Stimulated activated CD8-positive, alpha-beta memory T cell treated with anti-CD3 and anti-CD28 coated beads, Interleukin-7, amount 100 ng/mL, for 24 hours (primary cell): ENCODE results near the gene MBNL1.
"Not testable (repeated sequence)": the region's sequence is repeated elsewhere in the genome, so short reads cannot be mapped to it uniquely, and the experiment has no call there.

Experiments used
- DNase-seq: peaks from one replicate; pipeline ENCODE4 v3.0.0-alpha.2; 2020; ENCODE audit warnings: low read depth

The MBNL1 gene

DNA sequence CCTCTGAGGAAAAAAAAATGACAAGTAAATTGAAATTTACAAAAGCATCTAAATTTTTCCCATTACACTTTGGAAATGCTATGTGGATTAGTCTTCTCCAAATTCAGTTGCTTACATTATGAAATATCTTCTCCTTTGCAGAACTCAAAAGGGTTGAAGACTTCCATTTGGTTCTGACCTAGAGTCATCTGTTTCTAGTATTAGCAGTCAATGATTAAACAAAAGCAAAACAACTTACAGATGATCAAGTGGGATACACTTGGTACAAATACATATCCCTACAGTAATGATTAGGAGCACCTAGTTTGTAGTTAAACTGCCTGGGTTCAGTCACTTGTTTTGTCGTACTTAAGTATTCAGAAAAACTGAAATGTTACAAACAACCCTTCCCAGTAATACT lies 136.2 kb downstream of the MBNL1 start:
- no peak for DNase-seq

DNA sequence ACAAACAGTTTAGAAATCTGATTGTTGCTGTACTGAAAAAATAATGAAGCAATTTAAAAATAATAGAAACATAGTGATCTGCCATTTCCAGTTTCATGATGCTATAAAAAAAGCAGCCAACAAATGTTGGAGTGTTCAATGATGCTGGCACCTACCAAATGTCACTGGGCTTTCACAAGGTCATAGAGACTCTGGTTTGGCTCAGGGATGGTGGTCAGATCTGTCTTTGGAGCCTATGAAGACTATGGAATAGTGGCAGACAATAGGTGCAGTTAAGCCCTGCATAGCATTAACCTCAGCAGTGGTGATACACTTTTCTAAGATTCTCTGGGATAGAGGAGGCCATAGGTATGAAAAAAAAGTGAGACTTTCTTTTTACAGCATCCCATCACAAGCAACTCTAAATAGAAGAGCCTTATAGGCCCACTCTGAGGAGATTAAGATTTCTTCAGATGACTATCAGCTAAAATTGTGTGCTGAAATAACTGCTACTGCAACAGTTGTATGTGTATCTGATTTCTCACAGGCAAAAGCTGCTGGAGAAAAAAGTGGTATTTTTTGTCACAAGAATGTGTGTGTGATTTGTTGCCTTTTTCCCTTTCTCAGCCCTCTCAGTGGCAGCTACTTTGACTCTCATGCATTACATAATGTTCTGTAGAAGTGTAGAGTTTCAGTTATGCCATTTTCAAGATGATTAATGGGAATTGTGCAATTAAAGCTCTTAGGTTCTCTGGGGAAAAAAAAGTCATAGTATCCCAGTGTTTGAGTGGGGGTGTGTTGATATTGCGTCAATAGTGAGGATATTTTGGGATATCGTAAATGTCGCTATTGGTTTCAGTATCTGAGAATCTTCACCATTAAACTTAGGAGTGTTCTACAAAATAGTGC lies 137.4 kb downstream of the MBNL1 start:
- DNase-seq, result no peak

DNA sequence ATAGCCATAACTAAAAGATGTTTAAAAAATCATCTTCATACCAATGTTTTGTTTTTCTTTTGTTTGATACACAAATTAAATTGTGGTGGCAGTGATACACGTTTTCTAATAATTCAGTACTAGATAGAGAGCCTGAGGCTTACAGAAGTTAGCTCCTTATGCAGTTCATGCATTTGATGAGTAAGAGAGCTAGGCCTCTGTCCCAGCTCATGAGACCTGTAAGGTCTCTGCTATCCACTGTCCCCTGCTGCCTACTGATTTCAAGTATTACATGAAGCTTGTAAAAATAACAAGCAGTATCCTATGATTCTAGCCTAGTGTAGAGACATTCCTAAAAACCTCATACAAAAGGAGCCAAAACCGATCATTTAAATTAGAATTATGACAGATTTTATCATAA lies 144.5 kb downstream of the MBNL1 start:
- no peak for DNase-seq

DNA sequence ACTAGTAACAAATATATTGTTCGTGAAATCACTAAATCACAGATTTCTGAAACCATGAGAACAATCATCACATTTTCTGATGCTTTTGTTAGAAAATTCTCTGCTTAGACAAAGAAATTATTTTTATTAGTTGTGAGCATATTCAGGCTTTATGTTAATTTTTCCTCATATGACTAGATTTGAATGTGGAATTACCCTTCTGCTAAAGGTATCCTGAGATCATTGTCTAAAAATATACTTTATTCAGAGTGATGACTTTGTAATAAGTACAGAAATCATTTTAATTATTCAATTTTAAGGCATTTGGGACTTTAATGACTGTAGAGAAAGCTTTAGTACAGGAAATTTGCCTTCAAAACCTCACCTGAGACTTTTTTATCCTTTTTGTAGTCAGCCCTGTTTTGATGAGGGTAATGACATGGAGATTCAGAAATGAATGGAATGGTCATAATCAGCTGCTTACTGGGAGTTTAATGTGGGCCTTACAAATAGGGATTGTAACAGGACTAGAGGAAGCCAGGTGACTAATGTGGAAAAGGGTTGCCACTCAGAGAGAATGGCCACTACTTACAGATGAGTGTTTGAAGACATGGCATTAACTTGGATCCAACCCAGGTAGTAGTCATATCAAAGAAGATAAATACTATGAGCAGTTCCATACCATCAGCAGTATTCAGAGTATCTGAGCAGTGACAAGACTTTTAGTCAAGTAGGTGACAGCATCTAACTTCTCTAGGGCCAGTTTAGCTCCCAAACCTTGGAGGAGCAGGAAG lies 148.3 kb downstream of the MBNL1 start:
- DNase-seq, result no peak

DNA sequence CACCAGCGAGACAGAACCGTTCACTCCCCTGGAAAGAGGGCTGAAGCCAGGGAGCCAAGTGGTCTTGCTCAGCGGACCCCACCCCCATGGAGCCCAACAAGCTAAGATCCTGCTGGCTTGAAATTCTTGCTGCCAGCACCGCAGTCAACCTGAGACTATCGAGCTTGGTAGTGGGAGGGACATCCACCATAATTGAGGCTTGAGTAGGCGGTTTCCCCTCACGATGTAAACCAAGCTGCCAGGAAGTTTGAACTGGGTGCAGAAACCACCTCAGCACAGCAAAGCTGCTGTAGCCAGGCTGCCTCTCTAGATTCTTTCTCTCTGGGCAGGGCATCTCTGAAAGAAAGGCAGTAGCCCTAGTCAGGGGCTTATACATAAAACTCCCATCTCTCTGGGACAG lies 151.0 kb downstream of the MBNL1 start:
- no peak for DNase-seq

DNA sequence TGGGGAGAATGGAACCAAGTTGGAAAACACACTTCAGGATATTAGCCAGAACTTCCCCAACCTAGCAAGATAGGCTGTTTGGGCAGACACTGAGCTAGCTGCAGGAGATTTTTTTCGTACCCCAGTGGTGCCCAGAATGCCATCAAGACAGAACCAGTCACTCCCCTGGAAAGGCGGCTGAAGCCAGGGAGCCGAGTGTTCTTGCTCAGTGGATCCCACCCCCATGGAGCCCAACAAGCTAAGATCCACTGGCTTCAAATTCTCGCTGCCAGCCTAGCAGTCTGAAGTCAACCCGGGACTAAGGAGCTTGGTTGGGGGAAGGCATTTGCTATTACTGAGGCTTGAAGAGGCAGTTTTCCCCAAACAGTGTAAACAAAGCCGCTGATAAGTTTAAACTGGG lies 152.4 kb downstream of the MBNL1 start:
- DNase-seq, result no peak

DNA sequence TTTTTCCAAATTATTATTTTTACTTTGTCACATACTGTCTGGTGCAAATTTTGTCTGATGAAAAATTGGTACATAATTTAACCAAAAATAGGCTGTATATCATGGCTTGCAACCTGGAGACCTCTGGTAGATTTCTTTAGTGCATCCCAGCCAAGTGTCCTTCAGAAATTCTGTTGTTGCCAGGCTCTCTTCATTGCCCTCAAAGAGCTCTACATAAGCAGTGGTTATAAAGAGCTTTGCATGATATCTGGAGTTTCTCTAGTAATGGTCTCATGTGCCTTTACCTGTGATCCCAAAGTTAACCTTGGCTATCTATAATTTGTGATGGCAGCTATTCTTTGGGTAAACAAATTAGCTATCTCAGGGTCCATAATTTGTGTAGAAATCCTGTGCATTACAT lies 157.7 kb downstream of the MBNL1 start:
- DNase-seq, result no peak

DNA sequence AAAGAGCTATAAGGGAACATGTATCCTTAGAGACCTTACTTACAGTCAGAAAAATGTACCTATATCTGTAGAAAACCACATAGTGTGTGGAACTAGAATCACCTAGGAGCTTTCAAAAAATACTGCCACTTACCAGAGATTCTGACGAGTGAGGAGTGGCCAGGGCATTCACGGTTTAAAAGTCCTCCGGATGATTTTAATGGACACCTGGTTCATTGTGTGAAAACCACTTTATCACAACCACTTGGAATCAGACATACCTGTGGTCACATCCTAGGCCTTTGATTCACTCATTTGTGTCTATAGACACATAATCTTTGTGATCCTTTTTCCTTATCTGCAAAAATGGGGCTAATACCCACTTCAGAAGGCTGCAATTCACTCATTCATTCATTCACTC lies 159.8 kb downstream of the MBNL1 start:
- DNase-seq, result no peak

DNA sequence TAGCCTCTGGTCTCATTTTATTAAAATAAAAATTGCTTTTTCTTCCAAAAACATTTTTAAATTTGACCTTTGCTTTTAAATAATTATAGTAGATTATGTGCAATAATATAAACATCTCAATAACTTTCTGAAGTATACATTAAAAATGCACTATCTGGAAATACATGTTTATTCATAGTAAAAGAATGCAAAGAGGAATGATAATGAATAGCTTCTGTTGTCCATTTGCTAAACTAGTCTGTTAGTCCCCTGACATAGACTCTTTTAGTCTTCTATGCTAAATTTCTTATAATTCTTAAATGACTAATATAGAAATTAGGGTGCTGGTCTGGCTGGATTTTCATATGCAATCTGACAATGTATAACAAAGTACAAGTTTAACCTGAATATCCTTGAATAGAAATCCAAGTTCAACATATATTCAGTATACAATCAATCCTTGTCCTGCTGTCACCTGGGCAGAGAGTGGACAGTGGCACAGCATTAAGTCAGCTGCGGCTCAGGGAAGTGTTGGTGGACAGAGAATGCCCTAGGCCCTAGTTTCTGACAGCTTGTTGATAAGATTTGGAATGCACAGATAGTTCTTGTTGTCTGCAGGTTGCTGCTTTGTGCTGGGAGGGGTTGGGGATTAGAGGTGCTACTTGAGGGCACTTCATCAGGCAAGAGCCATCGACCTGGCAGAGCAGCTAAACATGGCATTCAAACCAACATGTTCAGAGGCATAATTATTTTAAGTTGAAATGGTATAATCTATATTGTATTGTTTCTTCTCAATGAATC lies 161.7 kb downstream of the MBNL1 start:
- no peak for DNase-seq

DNA sequence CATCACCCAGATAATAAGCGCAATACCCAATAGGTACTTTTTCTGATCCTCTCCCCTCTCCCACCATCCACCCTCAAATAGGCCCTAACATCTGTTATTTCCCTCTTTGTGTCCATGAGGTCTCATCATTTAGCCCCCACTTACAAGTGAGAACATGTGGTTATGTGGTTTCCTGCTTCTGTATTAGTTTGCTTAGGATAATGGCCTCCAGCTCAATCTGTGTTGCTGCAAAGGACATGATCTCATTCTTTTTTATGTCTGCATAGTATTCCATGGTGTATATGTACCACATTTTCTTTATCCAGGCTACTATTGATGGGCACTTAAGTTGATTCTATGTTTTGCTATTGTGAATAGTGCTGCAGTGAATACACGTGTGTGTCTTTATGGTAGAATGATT lies 165.4 kb downstream of the MBNL1 start:
- DNase-seq, result no peak

DNA sequence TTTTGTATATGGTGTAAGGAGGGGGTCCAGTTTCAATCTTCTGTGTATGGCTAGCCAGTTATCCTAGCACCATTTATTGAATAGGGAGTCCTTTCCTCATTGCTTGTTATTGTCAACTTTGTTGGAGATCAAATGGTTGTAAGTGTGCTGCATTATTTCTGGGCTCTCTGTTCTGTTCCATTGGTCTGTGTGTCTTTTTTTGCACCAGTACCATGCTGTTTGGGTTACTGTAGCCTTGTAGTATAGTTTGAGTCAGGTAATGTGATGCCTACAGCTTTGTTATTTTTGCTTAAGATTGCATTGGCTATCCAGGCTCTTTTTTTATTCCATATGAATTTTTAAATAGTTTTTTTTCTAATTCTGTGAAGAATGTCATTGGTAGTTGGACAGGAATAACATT lies 166.5 kb downstream of the MBNL1 start:
- DNase-seq, result not testable (repeated sequence)

DNA sequence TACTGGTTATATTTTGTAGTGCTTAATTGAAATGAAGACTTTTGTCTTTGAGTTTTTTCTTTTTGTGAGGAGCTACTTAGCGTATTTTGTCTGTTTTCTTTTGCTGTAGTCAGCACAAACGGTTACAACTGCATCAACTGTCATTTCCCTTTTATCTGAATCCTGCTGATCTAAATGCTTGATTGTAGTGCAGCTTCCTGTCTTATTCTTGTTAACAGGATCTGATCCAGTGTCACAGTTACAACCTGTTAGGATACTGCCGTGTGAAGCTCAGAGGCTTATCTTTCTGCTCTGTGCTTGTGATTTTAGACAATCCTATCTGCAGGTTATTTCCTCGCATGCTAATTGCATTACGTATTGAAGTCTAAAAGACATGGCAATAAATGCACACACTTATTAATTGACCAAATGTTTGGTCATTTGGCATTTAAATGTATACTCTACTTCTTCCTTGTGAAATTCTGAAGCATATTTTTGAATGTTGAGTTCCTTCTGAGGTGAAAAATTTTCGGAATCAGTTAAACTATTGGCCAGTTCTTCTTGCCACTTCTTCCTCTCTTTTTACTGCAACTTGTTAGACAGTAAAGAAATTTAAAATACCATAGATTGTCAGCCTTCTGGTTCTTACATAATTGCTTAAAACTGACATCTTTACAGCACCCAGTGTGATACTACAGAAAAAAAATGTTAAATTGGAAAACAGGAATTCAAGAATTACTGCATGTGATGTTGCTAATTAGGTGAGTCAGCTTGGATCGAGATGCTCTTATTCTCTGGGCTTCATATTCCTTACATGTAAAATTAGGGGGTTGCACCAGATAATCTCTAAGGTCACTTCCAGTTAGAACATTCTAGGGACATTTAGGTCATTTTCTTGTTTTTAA lies 168.2 kb downstream of the MBNL1 start:
- DNase-seq, result no peak

DNA sequence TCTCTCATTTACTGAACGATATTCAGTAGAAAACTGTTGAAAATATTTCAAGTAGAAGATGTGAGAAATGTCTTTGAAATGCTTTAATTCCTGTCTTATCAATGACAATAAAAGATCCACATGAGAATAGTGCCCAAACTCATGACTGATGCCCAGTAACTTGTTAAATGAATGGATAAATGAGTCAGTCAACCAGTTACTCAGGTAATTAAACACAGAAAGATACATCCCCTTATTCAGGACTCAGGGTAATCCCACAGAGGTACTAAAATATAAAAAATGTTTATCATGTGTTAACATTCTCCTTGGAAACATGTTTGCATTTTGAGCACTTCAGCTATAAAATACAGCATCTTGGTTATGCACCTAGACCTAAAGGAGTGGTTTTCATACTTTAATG lies 169.5 kb downstream of the MBNL1 start:
- DNase-seq, result no peak

DNA sequence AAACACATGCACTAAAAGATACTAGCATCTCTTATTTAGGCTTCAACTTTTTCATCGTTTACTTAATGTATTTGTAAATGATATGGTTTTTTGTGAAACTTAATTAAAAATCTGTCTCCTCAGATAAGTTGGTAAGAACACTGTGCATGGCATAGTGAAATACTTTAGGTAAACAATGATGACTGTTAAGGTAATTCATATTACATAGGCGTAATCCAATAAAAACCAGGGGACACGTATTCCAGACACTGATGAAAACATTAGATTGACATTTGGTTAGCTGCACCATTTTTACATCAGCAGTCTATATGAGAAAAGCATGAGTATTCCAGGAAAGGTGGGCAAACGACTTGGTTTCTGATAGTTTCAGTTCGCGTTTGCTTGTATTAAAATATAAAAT lies 170.0 kb downstream of the MBNL1 start:
- no peak for DNase-seq

DNA sequence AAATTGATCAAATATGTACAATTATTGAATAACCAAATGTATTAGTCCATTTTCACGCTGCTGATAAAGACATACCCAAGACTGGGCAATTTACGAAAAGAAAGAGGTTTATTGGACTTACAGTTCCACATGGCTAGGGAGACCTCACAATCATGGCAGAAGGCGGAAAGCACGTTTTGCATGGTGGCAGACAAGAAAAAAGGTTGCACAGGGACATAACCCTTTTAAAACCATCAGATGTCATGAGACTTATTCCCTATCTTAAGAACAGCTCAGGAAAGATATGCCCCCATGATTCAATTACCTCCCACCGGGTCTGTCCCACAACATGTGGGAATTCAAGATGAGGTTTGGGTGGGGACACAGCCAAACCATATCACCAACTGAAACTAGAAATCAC lies 171.5 kb downstream of the MBNL1 start:
- not testable (repeated sequence) for DNase-seq

DNA sequence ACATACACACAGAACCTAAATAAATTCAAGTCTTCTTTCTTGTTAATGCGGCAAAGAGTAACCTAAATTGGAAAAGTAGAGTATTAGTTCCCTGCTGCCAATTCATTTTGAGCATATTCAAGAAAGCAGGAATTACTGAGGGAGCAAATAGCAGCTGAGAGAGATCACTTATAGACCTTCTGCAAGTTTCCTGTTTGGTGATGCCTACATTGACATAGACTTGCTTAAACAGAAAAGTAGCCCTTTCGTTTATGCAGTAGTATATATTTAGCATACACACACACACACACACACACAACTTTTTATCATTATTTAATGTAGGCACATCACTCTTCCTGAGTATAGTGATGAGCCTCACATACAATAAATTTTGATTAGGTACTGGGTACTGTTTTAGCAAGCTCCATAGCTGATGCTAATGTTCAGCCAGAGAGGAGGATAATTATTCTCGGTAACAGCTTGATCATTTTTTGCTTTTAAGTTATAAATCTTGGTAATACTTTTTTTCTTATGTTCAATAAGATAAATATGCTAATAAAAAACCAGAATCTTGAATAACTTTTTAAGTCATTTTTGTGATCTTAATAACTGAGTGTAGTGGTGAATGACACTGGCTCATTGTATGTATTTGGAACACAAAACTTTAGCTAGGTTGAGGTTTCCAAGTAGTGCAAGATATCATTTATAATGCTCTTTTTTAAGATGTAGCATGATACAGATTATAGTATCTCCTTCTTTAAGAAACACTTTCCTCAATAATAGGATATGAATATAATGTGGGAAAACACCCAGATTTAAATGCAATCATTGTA lies 174.7 kb downstream of the MBNL1 start:
- DNase-seq, result no peak

DNA sequence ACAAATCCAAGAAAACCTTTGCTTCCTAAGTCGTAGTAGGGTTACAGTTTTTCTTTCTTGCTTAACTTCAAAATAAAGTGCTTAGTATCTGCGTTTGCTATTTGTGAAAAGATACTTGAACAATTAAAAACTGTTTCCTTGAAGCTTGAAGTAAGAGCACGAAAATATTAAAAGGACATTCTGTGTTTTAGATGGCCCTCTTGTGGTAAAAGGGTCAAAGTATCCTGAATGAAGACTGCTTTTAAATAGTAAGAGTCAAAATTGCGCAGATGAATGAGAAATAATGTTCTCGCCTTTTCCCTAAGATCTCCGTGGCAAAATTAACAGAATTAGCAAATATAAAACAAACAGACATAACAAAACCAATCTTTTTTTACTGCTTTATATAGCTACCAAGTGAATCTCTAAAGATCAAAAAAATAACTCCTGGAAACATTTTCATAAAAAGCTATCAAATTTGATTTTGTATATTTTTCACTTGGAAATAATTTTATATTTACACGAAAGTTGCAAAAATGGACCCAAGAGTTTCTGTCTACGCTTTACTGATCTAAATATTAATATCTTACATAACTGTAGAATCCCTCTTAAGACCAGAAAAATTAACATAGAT lies 175.4 kb downstream of the MBNL1 start:
- DNase-seq, result no peak

DNA sequence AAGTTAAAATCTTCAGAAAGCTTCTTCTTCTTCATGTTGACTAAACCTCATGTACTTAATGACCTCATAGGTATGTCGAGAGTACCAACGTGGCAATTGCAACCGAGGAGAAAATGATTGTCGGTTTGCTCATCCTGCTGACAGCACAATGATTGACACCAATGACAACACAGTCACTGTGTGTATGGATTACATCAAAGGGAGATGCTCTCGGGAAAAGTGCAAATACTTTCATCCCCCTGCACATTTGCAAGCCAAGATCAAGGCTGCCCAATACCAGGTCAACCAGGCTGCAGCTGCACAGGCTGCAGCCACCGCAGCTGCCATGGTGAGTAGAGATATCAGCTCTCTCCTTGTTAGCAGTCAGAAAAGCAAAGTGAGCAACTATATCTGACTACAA lies 176.5 kb downstream of the MBNL1 start:
- no peak for DNase-seq

DNA sequence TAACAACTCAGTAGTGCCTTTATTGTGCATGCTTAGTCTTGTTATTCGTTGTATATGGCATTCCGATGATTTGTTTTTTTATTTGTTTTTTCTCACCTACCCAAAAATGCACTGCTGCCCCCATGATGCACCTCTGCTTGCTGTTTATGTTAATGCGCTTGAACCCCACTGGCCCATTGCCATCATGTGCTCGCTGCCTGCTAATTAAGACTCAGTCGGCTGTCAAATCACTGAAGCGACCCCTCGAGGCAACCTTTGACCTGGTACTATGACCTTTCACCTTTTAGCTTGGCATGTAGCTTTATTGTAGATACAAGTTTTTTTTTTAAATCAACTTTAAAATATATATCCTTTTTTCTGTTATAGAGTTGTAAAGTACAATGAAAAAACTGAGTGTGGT lies 177.8 kb downstream of the MBNL1 start:
- no peak for DNase-seq

DNA sequence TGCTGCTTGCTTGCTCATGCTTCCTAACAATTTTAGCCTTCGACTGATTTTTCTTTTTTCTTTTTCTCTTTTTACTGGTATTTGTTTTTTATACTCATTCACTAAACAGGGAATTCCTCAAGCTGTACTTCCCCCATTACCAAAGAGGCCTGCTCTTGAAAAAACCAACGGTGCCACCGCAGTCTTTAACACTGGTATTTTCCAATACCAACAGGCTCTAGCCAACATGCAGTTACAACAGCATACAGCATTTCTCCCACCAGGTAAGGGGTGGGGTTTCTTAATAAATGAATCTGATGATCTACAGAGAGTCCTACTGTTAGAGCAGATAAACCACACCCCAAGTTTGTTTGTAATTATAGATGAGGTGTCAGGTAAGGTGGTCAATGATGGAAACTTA lies 178.8 kb downstream of the MBNL1 start:
- DNase-seq, result no peak
